ENCODE measurements around the gene TMPRSS5. TPM values are rescaled to one million over a fixed set of nuclear protein-coding genes. Genes with fewer than 3 reads are reported as not detected.

TMPRSS5 gene
- total and polyA plus RNA-seq, 2 experiments from 2014 or later, result 0.74 TPM; not detected in 1

- Histone ChIP-seq H3K36me3 (no peaks in the 10 kb centered on the region), H3K4me1 (ENCODE audit: low read depth) (no peaks in the 10 kb centered on the region), H3K4me3 (no peak overlapping the region), H3K27me3 (no peaks in the 10 kb centered on the region), H3K9me3 (ENCODE audit: low read depth) (no peaks in the 10 kb centered on the region), H3K27ac (no peak overlapping the region)
- DNase-seq (ENCODE audit: low read depth in 1 of 2, low spot score in 1 of 2), result no peak
- TF ChIP-seq, protein P1, sequence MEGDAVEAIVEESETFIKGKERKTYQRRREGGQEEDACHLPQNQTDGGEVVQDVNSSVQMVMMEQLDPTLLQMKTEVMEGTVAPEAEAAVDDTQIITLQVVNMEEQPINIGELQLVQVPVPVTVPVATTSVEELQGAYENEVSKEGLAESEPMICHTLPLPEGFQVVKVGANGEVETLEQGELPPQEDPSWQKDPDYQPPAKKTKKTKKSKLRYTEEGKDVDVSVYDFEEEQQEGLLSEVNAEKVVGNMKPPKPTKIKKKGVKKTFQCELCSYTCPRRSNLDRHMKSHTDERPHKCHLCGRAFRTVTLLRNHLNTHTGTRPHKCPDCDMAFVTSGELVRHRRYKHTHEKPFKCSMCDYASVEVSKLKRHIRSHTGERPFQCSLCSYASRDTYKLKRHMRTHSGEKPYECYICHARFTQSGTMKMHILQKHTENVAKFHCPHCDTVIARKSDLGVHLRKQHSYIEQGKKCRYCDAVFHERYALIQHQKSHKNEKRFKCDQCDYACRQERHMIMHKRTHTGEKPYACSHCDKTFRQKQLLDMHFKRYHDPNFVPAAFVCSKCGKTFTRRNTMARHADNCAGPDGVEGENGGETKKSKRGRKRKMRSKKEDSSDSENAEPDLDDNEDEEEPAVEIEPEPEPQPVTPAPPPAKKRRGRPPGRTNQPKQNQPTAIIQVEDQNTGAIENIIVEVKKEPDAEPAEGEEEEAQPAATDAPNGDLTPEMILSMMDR (IDR thresholded peaks at IDR 0.05; ENCODE audit: low read depth, low read length), result no peak
Measured at GRCh38 chr11:113695207-113695606, 10.9 kb downstream of the TMPRSS5 start.

- Histone ChIP-seq H3K27me3 (no peaks in the 10 kb centered on the region), H3K4me3 (no peak overlapping the region), H3K27ac (no peak overlapping the region), H3K9me3 (ENCODE audit: low read depth) (no peaks in the 10 kb centered on the region), H3K36me3 (no peaks in the 10 kb centered on the region), H3K4me1 (ENCODE audit: low read depth) (no peaks in the 10 kb centered on the region)
- TF ChIP-seq, protein P1 (IDR thresholded peaks at IDR 0.05; ENCODE audit: low read depth, low read length), result no peak
- DNase-seq (ENCODE audit: low read depth in 1 of 2, low spot score in 1 of 2), result no peak
Measured at GRCh38 chr11:113694390-113694789, 11.7 kb downstream of the TMPRSS5 start.

- TF ChIP-seq, protein P1 (IDR thresholded peaks at IDR 0.05; ENCODE audit: low read depth, low read length), result no peak
- H3K36me3 ChIP-seq, result no peaks in the 10 kb centered on the region
- H3K9me3 ChIP-seq (ENCODE audit: low read depth), result no peaks in the 10 kb centered on the region
- no peaks in the 10 kb centered on the region for H3K4me1 ChIP-seq (ENCODE audit: low read depth)
- no peaks in the 10 kb centered on the region for H3K27me3 ChIP-seq
- H3K4me3 ChIP-seq, result no peak overlapping the region
- DNase-seq (ENCODE audit: low read depth in 1 of 2, low spot score in 1 of 2), result no peak
- H3K27ac ChIP-seq, result no peak overlapping the region
Measured at GRCh38 chr11:113693030-113693429, 13.1 kb downstream of the TMPRSS5 start.

DNA sequence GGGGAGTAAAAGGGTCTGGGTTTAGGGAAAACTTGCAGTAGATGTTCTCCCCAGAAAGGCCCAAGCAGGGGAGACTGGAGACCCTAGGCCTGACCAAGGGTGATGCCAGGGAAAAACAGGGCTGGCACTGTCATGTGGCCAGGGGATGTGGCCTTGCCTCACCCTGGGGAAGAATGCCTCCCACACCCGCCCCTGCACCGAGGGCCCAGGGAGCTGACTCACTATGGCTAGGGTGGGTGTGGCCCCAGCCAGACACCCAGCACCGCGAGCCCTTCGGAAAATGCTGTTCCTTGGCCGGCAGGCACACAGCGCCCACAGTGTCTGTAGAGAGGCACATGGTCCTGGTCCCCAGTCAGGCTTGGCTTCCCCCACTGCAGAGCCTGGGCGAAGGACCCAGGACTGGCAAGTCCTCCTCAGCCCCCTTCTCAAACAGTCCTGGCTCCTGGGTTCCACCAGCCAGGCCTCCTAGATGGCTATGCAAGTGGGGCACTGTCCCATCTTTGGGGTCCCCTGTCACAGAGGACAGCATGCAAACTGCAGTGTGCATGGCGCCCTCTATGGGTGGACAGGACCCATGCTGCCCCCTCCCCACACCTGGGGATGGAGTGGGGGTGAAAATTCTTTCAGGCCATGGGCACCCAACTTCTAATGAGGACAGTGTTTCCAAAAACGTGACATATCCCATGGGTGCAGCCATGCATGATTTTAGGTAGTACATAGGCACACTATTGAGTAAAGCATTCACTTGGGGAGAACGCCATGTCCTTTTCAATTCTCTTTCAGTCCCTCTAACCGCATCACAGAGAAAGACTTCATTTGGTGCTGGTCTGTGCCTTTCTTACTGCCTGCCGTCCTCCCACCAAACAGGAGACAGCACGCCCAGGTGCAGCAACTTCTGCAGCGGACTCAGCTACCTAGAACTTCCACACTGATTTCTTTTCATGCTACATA lies 15.2 kb downstream of the TMPRSS5 start:
- DNase-seq (ENCODE audit: low read depth in 1 of 2, low spot score in 1 of 2), result peak in 1 of 2 donors; percentile 75
- Histone ChIP-seq H3K4me3 (no peak overlapping the region), H3K27ac (no peak overlapping the region), H3K4me1 (ENCODE audit: low read depth) (no peaks in the 10 kb centered on the region), H3K36me3 (no peaks in the 10 kb centered on the region), H3K9me3 (ENCODE audit: low read depth) (no peaks in the 10 kb centered on the region), H3K27me3 (no peaks in the 10 kb centered on the region)
- TF ChIP-seq, protein P1 (IDR thresholded peaks at IDR 0.05; ENCODE audit: low read depth, low read length), result peak; percentile 45

DNA sequence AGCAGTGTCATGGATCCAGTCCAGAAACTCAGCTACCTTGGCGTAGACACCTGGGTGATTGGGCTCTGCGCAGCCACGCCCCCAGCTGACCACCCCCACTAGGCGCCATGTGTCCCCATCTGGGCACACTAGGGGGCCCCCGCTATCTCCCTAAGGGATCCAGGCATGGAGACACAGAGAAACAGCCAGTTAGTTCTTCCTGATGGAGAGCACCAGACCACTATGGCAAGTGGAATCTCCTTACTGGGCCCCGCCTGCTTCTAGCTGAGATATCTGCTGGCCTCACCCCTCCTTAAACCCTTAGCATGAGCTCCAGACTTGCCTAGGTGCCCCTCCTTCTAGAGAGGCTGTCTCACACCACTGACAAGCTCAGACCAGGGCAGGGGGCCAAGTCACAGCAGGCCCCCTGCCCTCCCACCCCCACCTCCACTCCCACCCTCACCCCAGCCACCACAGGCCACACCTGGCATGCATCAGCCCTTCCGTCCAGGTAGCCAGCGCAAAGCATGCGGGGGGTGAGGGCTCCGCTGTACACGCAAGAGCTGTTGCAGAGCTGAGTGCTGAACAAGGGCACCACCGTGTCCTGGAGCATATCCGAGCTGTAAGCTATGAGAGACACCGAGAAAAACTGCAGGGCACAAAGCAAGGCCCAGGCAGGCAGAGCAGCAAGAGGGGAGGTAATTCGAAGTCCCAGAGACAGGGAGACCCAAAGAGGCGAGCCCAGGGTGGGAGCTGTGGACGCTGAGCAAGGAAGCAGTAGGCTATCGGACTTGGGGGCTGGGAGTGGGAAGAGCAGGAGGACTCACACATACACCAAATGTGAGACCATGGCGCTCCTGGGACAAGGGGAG lies 16.1 kb downstream of the TMPRSS5 start:
- H3K27ac ChIP-seq, result no peak overlapping the region
- no peaks in the 10 kb centered on the region for H3K27me3 ChIP-seq
- DNase-seq (ENCODE audit: low read depth in 1 of 2, low spot score in 1 of 2), result no peak
- no peaks in the 10 kb centered on the region for H3K4me1 ChIP-seq (ENCODE audit: low read depth)
- TF ChIP-seq, protein P1 (IDR thresholded peaks at IDR 0.05; ENCODE audit: low read depth, low read length), result no peak
- H3K36me3 ChIP-seq, result no peaks in the 10 kb centered on the region
- no peak overlapping the region for H3K4me3 ChIP-seq
- H3K9me3 ChIP-seq (ENCODE audit: low read depth), result no peaks in the 10 kb centered on the region

All from cardiac muscle cell (in vitro differentiated cells and primary cell).